Bronchial epithelial cell (primary cell): ENCODE measurements around the gene CAMTA1. TPM values are rescaled to one million over a fixed set of nuclear protein-coding genes. Genes with fewer than 3 reads are reported as not detected.

Source experiments
- DNase-seq: peaks from one replicate; pipeline ENCODE4 v3.0.0-alpha.2; 2010; ENCODE audit warnings: low read depth
- FAIRE-seq: peaks from 2 replicates; lab custom pipeline; 2011; peaks lifted over from hg19 to GRCh38; lab: Jason Lieb, UNC
- H3K27me3 ChIP-seq: 2 replicates; pipeline ENCODE4 v1.5.1; 2011; ENCODE audit warnings: low read length; ENCODE audit not compliant: control insufficient read depth, insufficient read depth
- H3K36me3 ChIP-seq: 2 replicates; pipeline ENCODE4 v1.5.1; 2011; ENCODE audit warnings: low read length; ENCODE audit not compliant: control insufficient read depth, insufficient read depth
- H3K4me3 ChIP-seq: 2 replicates; pipeline ENCODE4 v1.5.1; 2011; ENCODE audit warnings: mild to moderate bottlenecking, low read depth, low read length, control low read depth
- CTCF ChIP-seq: IDR thresholded peaks from 2 replicates; pipeline ENCODE4 v1.5.1; 2011; ENCODE audit warnings: mild to moderate bottlenecking, moderate library complexity, low read length, control low read depth, inconsistent platforms; ENCODE audit not compliant: insufficient read depth, severe bottlenecking
- total RNA-seq: library from RNA; depleted of rRNA; stranded (reverse); fragments of >200 nt; gene quantifications from 2 replicates; pipeline ENCODE4 v1.2.1, GENCODE V29; 2014

CAMTA1 gene
- total RNA-seq, 1 donor from 2014 or later, result 68.2 TPM

GRCh38 chr1:7524341-7525337, 739.4 kb downstream of the CAMTA1 start:
- DNase-seq, result no peak
- Histone ChIP-seq H3K27me3 (no peaks in the 10 kb centered on the region), H3K4me3 (no peak overlapping the region), H3K36me3 (no peaks in the 10 kb centered on the region)
- FAIRE-seq, result no peak
- no peak for TF ChIP-seq CTCF

- DNase-seq (no peak), FAIRE-seq (no peak)
- no peaks in the 10 kb centered on the region for H3K36me3 ChIP-seq
- H3K27me3 ChIP-seq, result no peaks in the 10 kb centered on the region
- no peak for TF ChIP-seq CTCF
- H3K4me3 ChIP-seq, result no peak overlapping the region
These were observed 740.2 kb downstream of the CAMTA1 start for GRCh38 chr1:7525338-7526063.

GRCh38 chr1:7526196-7526866, 741.1 kb downstream of the CAMTA1 start:
- no peak for FAIRE-seq
- DNase-seq, result peak; percentile 65
- Histone ChIP-seq H3K36me3 (no peaks in the 10 kb centered on the region), H3K4me3 (no peak overlapping the region), H3K27me3 (no peaks in the 10 kb centered on the region)
- no peak for TF ChIP-seq CTCF

GRCh38 chr1:7526867-7527732, 741.8 kb downstream of the CAMTA1 start:
- FAIRE-seq, result no peak
- Histone ChIP-seq H3K27me3 (no peaks in the 10 kb centered on the region), H3K4me3 (no peak overlapping the region), H3K36me3 (no peaks in the 10 kb centered on the region)
- DNase-seq, result peak; percentile 54
- TF ChIP-seq CTCF, result no peak

- Histone ChIP-seq H3K27me3 (no peaks in the 10 kb centered on the region), H3K36me3 (no peaks in the 10 kb centered on the region), H3K4me3 (no peak overlapping the region)
- TF ChIP-seq CTCF, result no peak
- DNase-seq (no peak), FAIRE-seq (no peak)
These were observed 742.4 kb downstream of the CAMTA1 start for GRCh38 chr1:7527733-7528045.
